GM15510 (cell line): ENCODE results near the gene PARN.

Experiments used
- POLR2A ChIP-seq: IDR thresholded peaks from 3 replicates; pipeline ENCODE4 v1.6.1; 2011; ENCODE audit warnings: borderline replicate concordance; ENCODE audit not compliant: insufficient read length; ENCODE audit errors: extremely low read depth

Gene PARN

DNA sequence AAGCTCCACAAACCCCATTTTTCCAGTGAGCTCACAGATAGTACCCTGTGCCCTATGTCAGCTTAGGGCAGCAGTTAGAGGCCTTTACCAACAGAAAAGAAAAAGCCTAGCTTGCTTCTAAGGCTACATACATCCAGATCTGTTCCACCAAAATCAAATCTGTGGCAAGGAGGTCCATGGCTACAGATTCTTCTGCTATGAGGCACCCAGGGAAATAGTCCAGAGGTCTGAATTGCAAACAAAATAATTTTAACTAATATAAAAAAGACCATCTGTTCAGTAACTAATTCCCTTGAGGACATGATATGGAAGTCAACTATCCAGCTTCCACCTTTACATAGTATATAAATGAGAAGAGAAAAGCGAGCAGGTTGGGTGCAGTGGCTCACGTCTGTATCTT lies 129.3 kb downstream of the PARN start:
- TF ChIP-seq POLR2A: no peak

DNA sequence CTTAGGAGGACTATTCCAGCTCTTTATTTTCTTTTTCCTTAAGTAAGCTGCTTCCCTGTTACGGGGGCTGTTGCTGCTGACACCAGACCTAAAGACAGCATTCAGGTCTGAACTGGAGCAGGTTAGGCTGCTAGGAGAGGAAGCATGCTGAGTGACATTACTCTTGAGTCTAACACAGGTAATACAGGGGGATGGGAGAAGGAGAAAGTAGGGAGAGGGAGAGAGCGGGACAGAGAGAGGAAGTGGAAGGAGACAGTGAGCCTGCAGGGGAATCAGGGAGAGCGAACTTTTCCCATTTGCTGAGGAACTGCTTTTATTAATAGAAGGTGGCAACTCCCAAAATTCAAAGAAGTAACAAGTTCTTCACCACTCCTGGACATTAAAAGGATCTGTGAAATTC lies 130.9 kb downstream of the PARN start:
- TF ChIP-seq POLR2A: no peak

DNA sequence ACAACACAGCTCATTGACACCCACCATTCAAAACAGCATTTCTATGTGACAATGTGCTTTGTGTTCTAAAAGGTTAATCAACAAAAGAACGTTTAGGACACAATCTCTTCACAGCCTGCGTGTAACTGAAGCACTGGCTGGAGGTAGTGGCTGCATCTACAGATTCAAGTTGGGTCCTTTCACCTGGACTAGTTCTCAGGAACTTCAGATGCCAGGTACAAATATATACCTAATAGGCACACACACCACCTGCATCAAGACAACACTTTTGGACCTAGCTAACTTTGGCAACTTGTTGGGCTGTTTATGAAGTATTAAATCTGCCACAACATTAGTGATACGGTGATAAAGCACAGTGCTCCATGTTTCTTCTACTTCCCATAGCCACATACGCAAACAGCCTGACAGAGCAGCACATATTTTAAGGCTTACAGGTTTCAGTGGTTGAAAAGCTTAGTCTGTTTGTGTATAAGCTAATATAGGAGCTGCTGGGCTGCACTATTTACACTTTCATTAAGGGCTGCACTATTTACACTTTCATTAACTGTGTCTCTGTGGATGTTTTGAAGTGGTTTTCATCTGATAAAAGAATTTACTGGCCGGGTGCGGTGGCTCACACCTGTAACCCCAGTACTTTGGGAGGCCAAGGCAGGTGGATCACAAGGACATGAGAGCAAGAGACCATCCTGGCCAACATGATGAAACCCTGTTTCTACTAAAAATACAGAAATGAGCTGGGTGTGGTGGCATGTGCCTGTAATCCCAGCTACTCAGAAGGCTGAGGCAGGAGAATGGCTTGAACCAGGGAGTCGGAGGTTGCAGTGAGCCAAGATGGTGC lies 132.6 kb downstream of the PARN start:
- TF ChIP-seq POLR2A: no peak

DNA sequence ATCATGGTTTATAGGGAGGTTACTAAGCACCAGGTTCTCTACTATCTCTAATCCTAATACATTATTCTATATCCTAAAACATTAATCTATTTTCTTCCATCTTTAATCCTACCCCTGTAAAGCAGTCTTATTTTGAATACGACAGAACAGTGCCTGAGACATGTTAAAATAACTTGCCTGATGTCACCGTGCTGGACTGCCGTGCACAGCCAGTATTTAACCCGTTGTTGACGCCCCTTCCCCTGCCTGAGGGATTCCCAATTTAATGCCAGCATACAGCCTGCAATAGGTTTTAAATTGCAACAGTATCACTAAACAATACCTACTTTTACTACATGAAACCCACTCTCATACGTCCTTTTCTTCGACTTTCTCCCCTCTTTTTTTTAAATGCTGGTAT lies 133.3 kb downstream of the PARN start:
- no peak for TF ChIP-seq POLR2A

DNA sequence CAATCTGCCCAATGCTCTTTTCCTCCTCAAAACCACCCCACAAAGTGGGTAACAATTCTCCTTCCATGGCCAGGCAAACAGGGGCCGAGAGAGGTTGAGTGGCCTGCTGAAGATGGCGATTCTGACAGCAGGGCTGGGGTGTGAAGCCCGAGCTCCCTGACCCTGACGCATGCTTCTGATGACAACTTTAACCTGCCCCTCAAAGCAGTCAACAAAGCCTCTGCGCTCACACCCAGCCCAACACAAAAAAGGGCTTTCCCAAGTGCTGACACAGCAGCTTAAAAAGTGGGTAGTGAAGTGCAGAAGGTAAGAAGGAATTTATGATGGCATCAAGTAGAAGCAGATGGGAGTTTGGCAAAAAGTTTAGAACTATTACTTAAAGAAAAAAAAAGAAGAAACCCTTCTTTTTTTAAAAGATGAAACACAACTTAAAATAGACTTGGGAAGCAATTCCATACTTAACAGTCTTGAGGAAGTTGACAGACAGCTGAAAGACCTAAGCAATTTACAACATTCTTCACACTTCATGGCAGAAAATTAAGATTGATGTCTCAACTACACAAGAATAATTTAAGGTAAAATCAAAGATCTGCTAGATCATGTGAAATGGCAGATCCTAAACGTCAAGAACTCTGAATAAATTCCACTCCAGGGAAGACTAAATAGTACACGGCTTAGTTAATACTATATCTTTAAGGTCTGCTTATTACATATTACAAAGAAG lies 133.9 kb downstream of the PARN start:
- no peak for TF ChIP-seq POLR2A

DNA sequence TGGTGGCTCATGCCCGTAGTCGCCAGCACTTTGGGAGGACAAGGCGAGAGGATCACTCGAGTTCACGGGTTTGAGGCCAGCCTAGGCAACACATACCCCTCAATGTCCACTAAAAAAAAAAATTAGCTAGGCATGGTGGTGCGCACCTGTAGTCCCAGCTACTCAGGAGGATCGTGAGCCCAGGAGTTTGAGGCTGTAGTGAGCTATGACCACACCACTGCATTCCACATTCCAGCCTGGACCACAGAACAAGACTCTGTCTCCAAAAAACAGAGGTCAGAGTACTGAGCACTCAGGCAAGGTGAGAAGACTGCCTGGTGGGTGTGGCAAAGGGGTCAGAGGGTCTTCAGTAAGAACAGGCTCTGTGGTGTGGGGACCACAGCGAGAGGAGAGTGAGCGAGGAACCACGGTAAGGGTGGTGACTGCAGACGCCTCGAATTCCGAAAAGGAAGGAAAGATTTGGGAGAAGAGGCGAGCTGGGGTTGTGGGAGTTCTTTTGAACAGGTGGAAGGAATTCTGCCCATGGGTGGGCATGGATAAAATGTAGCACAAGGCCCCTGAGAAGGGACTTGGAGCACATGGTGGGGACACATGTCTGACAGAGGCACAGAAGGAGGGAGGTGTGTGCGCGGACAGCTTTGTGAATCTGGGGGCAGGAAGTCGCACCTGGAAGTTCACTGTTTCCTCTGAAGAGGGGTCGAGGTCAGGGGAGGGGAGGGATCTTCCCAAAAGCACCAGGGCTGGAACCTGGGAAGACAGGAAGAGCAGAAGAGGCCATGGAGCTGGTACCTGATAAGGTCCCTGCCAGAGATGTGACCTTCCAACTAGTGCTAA lies 134.6 kb downstream of the PARN start:
- TF ChIP-seq POLR2A: no peak

DNA sequence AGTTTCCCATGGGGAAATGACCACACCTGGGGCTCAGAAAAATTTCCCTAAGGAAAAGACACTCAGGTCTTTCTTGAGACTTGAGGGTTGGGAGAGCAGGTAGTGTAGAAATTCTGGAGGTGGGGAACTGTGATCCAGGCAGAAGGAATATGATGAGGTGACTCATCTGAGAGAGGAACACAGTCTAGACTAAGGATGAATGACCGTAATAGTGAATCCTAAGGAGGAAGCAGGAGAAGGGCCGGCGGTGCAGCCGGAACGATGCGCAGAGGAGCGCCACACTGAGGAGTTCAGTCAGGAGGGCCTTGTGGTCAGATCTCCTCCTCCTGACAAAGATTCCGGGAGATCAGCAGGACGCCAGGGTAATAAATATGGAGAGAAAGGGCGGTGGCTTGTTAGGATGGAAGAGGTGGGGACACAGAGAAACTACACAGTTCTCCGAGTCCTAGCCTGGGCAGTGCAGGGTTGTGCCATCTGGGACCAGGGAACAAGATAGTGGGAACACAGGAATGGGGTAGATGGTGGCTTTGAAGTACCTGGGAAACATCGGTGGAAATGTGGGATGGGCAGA lies 135.6 kb downstream of the PARN start:
- TF ChIP-seq POLR2A: no peak

DNA sequence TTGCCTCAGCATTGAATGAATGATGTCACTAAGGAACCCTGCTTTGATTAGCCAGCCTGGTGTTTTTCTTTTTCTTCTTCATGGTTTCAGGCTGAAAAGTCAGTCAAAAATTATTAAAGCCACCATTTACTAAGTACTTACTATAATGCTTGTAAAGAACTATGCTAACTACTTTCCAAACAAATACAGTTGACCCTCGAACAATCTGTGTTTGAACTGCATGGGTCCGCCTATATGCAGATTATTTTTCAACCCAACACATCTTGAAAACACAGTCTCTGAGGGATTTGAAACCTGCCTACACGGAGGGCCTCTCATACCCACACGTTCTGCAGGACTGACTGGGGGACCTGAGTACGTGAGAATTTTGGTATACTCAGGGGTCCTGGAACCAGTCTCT lies 136.3 kb downstream of the PARN start:
- no peak for TF ChIP-seq POLR2A

DNA sequence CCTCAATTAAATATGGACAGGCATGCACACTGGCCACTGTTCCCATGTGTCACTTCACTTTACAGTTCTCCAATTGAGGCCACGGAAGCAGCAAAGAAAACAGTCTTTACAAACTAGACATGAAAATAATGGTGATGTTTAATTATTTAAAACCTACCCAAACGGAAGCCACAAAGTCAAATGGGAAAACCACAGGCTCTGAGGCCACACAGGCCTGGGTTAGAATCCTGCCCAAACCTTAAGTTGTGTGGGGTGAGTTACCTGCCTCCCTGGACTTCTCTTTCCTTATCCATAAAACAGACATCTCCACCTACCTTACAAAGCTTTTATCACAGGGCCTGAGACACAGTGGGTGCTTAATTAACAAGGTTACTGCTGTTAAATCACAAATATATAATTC lies 137.4 kb downstream of the PARN start:
- TF ChIP-seq POLR2A: no peak

DNA sequence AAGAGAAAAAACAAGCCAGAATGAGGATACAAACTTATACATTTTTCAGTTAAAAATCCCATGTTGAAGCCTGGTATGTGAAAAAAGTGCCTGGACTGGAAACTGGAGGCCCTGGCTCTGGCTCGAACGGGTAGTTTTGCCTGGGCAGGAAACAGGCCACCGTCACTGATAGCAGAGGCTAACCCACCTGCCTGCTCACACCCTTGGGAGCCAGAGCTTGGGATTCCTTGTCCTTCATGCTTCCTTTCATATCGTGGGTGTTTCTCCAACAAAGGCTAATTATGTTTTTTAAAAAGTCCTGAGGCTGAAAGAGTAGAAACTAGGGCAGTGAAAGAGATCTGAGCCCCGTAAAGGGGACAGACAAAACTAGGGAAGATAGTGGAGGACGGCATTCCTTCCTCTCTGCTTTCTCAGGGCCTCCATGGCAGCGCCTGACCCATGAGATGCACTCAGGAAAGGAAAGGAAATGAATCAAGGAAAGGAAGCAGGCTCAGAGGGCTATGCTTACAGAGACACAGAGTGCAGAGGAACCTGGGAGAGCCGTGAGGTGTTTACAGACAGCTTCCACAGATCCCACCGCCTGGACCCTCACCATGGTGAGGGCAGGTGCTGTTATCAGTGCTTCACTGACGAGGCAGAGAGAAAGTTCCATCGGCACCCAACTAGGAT lies 138.1 kb downstream of the PARN start:
- TF ChIP-seq POLR2A: no peak

DNA sequence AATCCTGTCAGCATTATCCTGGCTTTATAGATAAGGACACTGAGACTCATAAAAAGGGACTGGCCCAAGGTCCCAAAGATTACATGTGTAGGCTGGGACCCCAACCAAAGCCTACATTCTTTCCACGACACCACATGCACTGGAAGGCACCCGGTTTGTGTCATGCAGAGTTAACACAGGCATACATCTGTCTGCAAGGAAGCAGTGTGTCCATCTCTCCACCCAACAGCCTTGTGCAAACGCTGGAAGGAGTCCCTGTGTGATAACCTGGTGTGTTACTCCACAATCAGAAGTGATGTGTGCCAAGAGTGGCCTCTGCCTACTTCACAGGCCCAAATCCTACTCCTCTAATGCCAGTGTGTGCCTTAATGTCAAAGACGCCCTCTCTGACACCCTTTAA lies 139.8 kb downstream of the PARN start:
- no peak for TF ChIP-seq POLR2A

DNA sequence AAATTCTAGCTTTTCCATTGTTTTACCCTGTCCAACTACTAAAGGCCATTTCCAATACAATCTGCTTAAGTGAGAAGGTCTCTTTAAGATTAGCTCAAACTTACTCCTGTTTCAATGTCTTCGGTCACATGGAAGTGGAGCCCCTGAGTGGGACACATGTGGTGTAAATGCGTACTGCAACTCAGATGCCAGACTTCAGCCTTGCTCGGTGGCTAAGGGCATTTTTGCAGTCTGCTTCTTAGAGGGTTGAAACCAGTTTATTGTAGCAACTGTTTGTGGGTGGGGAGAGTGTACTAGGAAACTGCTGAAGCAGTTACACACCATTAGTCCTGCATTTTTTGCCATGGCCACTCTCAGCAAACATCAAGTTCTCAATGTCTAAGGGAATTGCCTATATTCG lies 140.6 kb downstream of the PARN start:
- no peak for TF ChIP-seq POLR2A

DNA sequence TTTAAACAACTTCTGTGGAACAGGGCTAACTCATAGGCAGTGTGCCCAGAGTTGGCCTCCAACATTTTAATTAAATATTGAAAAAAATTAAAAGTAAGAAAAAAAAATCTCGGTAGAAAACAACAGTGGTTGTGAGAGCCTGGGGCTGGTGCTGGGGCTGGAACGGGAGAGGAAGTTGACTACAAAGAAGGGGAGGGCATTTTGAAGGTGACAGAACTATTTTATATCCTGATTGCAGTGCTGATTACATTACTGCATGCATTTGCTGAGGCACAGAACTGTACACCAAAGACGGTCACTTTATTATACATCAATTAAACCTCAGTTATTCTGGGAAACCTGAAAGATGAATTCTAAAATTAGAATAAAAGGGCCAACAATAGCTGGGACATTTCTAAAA lies 142.5 kb downstream of the PARN start:
- TF ChIP-seq POLR2A: no peak
